HepG2 (cell line): ENCODE results near the gene HSPA6.
"Not testable (repeated sequence)": the region's sequence is repeated elsewhere in the genome, so short reads cannot be mapped to it uniquely, and the experiment has no call there.

Source experiments
- EZH2 ChIP-seq: conservative IDR thresholded peaks from 2 replicates; pipeline ENCODE4 v1.6.1; 2012; ENCODE audit warnings: mild to moderate bottlenecking, low read depth, low read length, moderate library complexity
- MTA3 ChIP-seq: sonication (generic); formaldehyde crosslinking; IDR thresholded peaks from 2 replicates; pipeline ENCODE4 v1.4.0; 2020; ENCODE audit warnings: missing genetic modification reagents
- PHB2 ChIP-seq: fragments of 450-650 bp; IDR thresholded peaks from 2 replicates; pipeline ENCODE4 v1.6.1; 2018; ENCODE audit not compliant: partially characterized antibody
- POLR2AphosphoS5 ChIP-seq: IDR thresholded peaks from 2 replicates; pipeline ENCODE4 v1.6.1; 2012; ENCODE audit warnings: low read depth, low read length
- SRSF4 ChIP-seq: fragments of 200-400 bp; formaldehyde crosslinking; IDR thresholded peaks from one replicate; pipeline ENCODE4 v1.6.1; 2018; ENCODE audit warnings: mild to moderate bottlenecking, low read depth, low read length, moderate library complexity; ENCODE audit not compliant: poor library complexity, severe bottlenecking
- TBL1XR1 ChIP-seq: fragments of 150-350 bp; IDR thresholded peaks from 2 replicates; pipeline ENCODE4 v1.6.1; 2014; ENCODE audit warnings: borderline replicate concordance, low read length; ENCODE audit not compliant: partially characterized antibody
- UBTF ChIP-seq: sonication (generic); formaldehyde crosslinking; IDR thresholded peaks from 2 replicates; pipeline ENCODE4 v1.4.0; 2020; ENCODE audit warnings: mild to moderate bottlenecking, missing genetic modification reagents
- ZBTB38 ChIP-seq: sonication (generic); formaldehyde crosslinking; IDR thresholded peaks from 2 replicates; pipeline ENCODE4 v1.5.1; 2020; ENCODE audit warnings: mild to moderate bottlenecking, missing genetic modification reagents
- ZNF552 ChIP-seq: sonication (generic); formaldehyde crosslinking; IDR thresholded peaks from 2 replicates; pipeline ENCODE4 v1.9.0; 2022; ENCODE audit warnings: missing genetic modification reagents, mild to moderate bottlenecking, borderline replicate concordance

DNA sequence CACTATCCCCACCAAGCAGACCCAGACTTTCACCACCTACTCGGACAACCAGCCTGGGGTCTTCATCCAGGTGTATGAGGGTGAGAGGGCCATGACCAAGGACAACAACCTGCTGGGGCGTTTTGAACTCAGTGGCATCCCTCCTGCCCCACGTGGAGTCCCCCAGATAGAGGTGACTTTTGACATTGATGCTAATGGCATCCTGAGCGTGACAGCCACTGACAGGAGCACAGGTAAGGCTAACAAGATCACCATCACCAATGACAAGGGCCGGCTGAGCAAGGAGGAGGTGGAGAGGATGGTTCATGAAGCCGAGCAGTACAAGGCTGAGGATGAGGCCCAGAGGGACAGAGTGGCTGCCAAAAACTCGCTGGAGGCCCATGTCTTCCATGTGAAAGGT is 1.6 kb downstream of the HSPA6 start:
- not testable (repeated sequence) for TF ChIP-seq SRSF4; ZBTB38 (CRISPR knock-in tag); PHB2; ZNF552 (CRISPR knock-in tag); EZH2; UBTF; TBL1XR1; POLR2AphosphoS5; MTA3 (CRISPR knock-in tag)
